GM10266 (cell line): Measurements from ENCODE around the gene SLC40A1.

Source experiments
- DNase-seq: peaks from one replicate; pipeline ENCODE4 v3.0.0; 2012; ENCODE audit errors: extremely low spot score
- CTCF ChIP-seq: IDR thresholded peaks from 2 replicates; pipeline ENCODE4 v1.5.1; 2012; ENCODE audit warnings: mild to moderate bottlenecking, low read depth; ENCODE audit not compliant: control insufficient read depth, insufficient read depth; ENCODE audit errors: missing control alignments

SLC40A1 gene

DNA sequence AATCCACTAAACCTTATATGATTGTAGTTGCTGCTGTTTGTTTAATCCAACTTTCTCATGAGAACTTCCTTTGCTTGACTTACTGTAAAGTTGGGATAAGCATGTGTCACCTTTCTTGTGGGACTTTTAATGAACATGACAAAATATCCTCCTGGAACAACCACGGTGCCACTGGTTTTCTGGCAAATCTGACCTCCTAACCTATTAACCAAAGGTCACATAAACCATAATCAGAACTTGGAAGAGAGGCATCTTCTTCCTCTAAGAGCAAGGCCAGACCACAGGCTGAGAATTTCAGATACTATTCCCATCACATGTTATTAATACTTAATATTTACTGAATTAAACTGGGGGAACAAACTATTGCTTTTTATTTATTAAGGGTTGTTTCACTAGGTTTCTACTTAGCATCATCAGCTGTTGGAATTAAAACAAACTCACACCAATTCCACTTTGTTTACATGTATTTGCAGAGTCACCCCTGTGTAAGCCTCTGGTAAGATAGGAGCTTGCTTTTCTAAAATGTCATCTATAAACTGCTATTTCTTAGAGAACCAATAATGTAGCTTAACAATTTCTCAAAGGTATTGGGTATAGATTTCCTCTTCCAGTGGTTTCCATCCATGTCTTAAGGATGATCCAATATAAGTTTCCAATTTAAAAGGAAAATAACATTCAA, 2.2 kb downstream of the SLC40A1 start:
- TF ChIP-seq CTCF = no peak
- DNase-seq = no peak

GRCh38 chr2:189577121-189577520, 3.5 kb downstream of the SLC40A1 start:
- DNase-seq = no peak
- TF ChIP-seq CTCF = no peak

GRCh38 chr2:189576396-189576795, 4.2 kb downstream of the SLC40A1 start:
- no peak for TF ChIP-seq CTCF
- DNase-seq = no peak

GRCh38 chr2:189574793-189575475, 5.7 kb downstream of the SLC40A1 start:
- no peak for DNase-seq
- no peak for TF ChIP-seq CTCF

DNA sequence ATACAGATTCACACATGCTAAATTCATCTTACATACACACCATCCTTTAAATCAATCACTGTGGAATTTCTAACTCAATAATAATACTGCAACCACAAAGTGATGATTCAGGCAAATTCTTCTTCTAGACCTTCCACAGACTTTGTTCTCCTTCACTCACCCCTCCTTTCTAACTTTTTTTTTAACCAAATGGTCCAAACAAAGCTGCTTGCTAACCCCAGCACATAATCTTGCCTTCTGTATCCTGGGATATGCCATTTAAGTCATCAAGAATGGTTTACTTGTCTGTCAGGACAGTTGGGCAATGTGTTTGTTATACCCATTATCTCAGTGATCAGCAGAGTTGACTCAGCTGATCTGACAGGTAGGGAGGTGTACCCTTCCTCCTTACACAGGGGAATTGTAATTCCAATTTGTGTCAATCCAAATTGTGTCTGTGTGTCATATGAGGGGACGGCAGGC, 10.0 kb downstream of the SLC40A1 start:
- no peak for TF ChIP-seq CTCF
- no peak for DNase-seq

GRCh38 chr2:189569295-189569910, 11.2 kb downstream of the SLC40A1 start:
- DNase-seq = no peak
- TF ChIP-seq CTCF = no peak

DNA sequence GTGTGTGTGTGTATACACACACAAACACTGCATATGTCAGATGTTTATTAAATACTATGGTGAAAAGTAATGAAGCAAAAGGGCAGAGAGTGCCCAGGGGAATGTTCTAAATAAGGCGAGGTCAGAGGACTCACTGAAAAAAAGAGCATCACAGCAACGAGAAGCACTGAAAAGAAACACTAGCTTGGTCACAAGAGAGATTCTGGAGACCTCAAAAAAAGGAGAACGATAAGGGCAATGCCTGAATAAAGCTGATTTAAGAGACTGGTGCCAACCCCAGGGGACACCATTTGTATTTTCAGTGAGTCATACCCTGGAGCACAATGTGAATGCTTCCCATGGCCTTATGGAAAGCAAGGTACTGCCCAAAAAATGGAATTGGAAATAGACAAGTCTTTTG, 14.5 kb downstream of the SLC40A1 start:
- DNase-seq = no peak
- TF ChIP-seq CTCF = no peak
